Astrocyte (in vitro differentiated cells and primary cell): ENCODE results near the gene RASGRF2. TPM values are rescaled to one million over a fixed set of nuclear protein-coding genes. Genes with fewer than 3 reads are reported as not detected.

Source experiments
- DNase-seq: peaks from one replicate; pipeline ENCODE4 v3.0.0-alpha.2; 2010; ENCODE audit warnings: low read depth
- FAIRE-seq: peaks from 2 replicates; lab custom pipeline; 2011; peaks lifted over from hg19 to GRCh38; lab: Jason Lieb, UNC
- H2AFZ ChIP-seq: 2 replicates; pipeline ENCODE4 v1.6.0; 2012; ENCODE audit warnings: low read depth, low read length, inconsistent platforms
- H3K27ac ChIP-seq: 2 replicates; pipeline ENCODE4 v1.5.1; 2011; ENCODE audit warnings: low read depth, low read length, inconsistent platforms
- H3K27me3 ChIP-seq: 2 replicates; pipeline ENCODE4 v1.6.0; 2011; ENCODE audit warnings: low read length, inconsistent platforms; ENCODE audit not compliant: insufficient read depth
- H3K36me3 ChIP-seq: 2 replicates; pipeline ENCODE4 v1.5.1; 2011; ENCODE audit warnings: low read length, inconsistent platforms; ENCODE audit not compliant: insufficient read depth
- H3K4me1 ChIP-seq: 2 replicates; pipeline ENCODE4 v1.5.1; 2011; ENCODE audit warnings: low read length, inconsistent platforms; ENCODE audit not compliant: insufficient read depth
- H3K4me2 ChIP-seq: 2 replicates; pipeline ENCODE4 v1.6.0; 2012; ENCODE audit warnings: low read length, inconsistent platforms
- H3K4me3 ChIP-seq: 2 replicates; pipeline ENCODE4 v1.5.1; 2011; ENCODE audit warnings: low read depth, mild to moderate bottlenecking, low read length, inconsistent platforms; ENCODE audit not compliant: insufficient read depth
- H3K79me2 ChIP-seq: 2 replicates; pipeline ENCODE4 v1.6.0; 2012; ENCODE audit warnings: mild to moderate bottlenecking, low read length, inconsistent platforms; ENCODE audit not compliant: insufficient read depth
- H3K9ac ChIP-seq: 2 replicates; pipeline ENCODE4 v1.6.0; 2012; ENCODE audit warnings: mild to moderate bottlenecking, low read length, inconsistent platforms
- H3K9me3 ChIP-seq: 2 replicates; pipeline ENCODE4 v1.5.1; 2012; ENCODE audit warnings: low read depth, mild to moderate bottlenecking, low read length, inconsistent platforms; ENCODE audit not compliant: insufficient read depth
- H4K20me1 ChIP-seq: 2 replicates; pipeline ENCODE4 v1.6.0; 2012; ENCODE audit warnings: low read length, inconsistent platforms; ENCODE audit not compliant: insufficient read depth
- H3K27ac Mint-ChIP-seq: one replicate; pipeline ENCODE4 v1.8.0; 2021; ENCODE audit warnings: mild to moderate bottlenecking, mixed read lengths; ENCODE audit not compliant: unreplicated experiment
- H3K27me3 Mint-ChIP-seq: one replicate; pipeline ENCODE4 v1.8.0; 2021; ENCODE audit warnings: low read depth, mixed read lengths; ENCODE audit not compliant: unreplicated experiment
- H3K36me3 Mint-ChIP-seq: one replicate; pipeline ENCODE4 v1.8.0; 2021; ENCODE audit warnings: low read depth, mixed read lengths; ENCODE audit not compliant: unreplicated experiment
- H3K4me1 Mint-ChIP-seq: one replicate; pipeline ENCODE4 v1.8.0; 2021; ENCODE audit warnings: low read depth, mixed read lengths; ENCODE audit not compliant: unreplicated experiment
- H3K4me3 Mint-ChIP-seq: one replicate; pipeline ENCODE4 v1.8.0; 2021; ENCODE audit warnings: mild to moderate bottlenecking, moderate library complexity, mixed read lengths; ENCODE audit not compliant: unreplicated experiment
- H3K9me3 Mint-ChIP-seq: one replicate; pipeline ENCODE4 v1.8.0; 2021; ENCODE audit warnings: mild to moderate bottlenecking, mixed read lengths; ENCODE audit not compliant: unreplicated experiment
- EZH2 ChIP-seq: IDR thresholded peaks from 2 replicates; pipeline ENCODE4 v1.6.1; 2012; ENCODE audit warnings: mild to moderate bottlenecking, low read length, inconsistent platforms; ENCODE audit not compliant: insufficient read depth
- total RNA-seq: library from RNA; stranded (reverse); gene quantifications from 2 replicates; pipeline ENCODE4 v1.2.1, GENCODE V29; 2021
- TF ChIP-seq, protein P1 (sequence below): IDR thresholded peaks from 2 replicates; pipeline ENCODE4 v1.5.1; 2011; ENCODE audit warnings: low read depth, mild to moderate bottlenecking, inconsistent platforms, low read length, moderate library complexity; ENCODE audit not compliant: insufficient read depth

Gene RASGRF2
- total RNA-seq, 1 donor from 2014 or later, result 8.0 TPM

DNA sequence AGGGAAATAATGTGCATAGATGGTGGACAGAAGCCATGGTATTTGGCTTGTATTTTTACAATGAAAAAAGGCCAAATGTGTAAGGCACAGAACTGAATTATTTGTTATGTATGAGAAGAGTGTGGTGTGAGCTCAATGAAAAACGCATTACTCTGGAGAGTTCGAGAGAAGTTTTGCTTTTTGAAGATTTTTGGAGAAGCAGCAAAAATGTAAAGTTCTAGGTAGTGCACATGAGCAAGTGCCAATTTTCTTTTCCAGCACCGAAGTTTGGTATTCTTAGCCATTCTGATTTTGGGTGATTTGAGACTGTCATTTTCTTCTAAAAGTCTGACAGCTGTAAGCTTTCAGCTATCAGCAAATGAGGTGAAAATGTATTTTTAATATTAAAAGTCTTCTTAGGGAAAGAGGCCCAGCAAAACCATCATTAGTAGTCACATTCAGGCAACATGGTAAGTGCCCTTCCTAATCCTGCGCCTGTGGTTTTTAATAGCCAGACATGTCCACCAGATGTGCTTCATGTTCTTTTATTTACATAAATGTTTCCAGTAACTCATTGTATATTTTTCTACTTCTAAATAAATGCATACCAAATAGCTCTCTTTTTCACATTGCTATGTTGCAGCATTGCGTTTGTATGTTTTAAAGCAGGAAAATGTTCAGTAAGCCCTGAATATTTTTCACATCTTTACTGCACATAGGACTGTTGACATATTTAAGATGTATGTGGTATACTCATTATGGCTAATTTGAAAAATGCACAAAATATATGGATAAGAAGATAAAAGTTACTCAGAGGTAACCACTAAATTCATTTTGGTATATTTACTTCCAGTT, 50.4 kb downstream of the RASGRF2 start:
- no peaks in the 10 kb centered on the region for H4K20me1 ChIP-seq
- no peak for FAIRE-seq
- H2AFZ ChIP-seq, result no peak overlapping the region
- no peak overlapping the region for H3K4me3 Mint-ChIP-seq
- no peaks in the 10 kb centered on the region for H3K27me3 ChIP-seq
- H3K27ac ChIP-seq, result no peak overlapping the region
- DNase-seq, result no peak
- H3K9me3 Mint-ChIP-seq, result peaks cover 4% of the 10 kb centered on the region
- H3K27me3 Mint-ChIP-seq, result no peaks in the 10 kb centered on the region
- no peak overlapping the region for H3K27ac Mint-ChIP-seq
- no peak overlapping the region for H3K4me2 ChIP-seq
- H3K36me3 ChIP-seq, result no peaks in the 10 kb centered on the region
- H3K4me3 ChIP-seq, result no peak overlapping the region
- TF ChIP-seq EZH2, result no peak
- TF ChIP-seq, protein P1, sequence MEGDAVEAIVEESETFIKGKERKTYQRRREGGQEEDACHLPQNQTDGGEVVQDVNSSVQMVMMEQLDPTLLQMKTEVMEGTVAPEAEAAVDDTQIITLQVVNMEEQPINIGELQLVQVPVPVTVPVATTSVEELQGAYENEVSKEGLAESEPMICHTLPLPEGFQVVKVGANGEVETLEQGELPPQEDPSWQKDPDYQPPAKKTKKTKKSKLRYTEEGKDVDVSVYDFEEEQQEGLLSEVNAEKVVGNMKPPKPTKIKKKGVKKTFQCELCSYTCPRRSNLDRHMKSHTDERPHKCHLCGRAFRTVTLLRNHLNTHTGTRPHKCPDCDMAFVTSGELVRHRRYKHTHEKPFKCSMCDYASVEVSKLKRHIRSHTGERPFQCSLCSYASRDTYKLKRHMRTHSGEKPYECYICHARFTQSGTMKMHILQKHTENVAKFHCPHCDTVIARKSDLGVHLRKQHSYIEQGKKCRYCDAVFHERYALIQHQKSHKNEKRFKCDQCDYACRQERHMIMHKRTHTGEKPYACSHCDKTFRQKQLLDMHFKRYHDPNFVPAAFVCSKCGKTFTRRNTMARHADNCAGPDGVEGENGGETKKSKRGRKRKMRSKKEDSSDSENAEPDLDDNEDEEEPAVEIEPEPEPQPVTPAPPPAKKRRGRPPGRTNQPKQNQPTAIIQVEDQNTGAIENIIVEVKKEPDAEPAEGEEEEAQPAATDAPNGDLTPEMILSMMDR, result no peak
- no peaks in the 10 kb centered on the region for H3K9me3 ChIP-seq
- no peaks in the 10 kb centered on the region for H3K79me2 ChIP-seq
- no peaks in the 10 kb centered on the region for H3K4me1 ChIP-seq
- H3K36me3 Mint-ChIP-seq, result peaks cover 3% of the 10 kb centered on the region
- no peak overlapping the region for H3K9ac ChIP-seq
- H3K4me1 Mint-ChIP-seq, result peaks cover 3% of the 10 kb centered on the region

DNA sequence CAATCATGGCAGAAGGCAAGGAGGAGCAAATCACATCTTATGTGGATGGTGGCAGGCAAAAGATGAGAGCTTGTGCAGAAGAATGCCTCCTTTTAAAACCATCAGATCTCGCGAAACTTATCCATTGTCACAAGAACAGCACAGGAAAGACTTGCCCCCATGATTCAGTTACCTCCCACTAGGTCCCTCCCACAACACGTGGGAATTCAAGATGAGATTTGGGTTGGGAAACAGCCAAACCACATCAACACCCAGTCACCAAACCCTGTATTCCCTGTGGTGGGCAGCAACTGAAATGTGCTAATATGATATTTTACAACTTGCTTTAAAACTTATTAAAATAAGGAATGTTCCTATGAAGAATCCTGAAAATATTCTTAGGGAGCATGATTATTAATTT, 54.2 kb downstream of the RASGRF2 start:
- H3K4me1 Mint-ChIP-seq, result peaks cover 12% of the 10 kb centered on the region

More for the DNA sequence above, 54.2 kb downstream of the RASGRF2 start:
- Histone ChIP-seq H3K4me2 (no peak overlapping the region), H3K27ac (no peak overlapping the region), H3K27me3 (no peaks in the 10 kb centered on the region), H4K20me1 (no peaks in the 10 kb centered on the region), H2AFZ (no peak overlapping the region), H3K4me3 (no peak overlapping the region), H3K36me3 (no peaks in the 10 kb centered on the region), H3K79me2 (no peaks in the 10 kb centered on the region), H3K4me1 (no peaks in the 10 kb centered on the region), H3K9me3 (no peaks in the 10 kb centered on the region), H3K9ac (no peak overlapping the region)
- TF ChIP-seq EZH2, result no peak
- TF ChIP-seq, protein P1, result no peak
- no peaks in the 10 kb centered on the region for H3K27me3 Mint-ChIP-seq
- H3K4me3 Mint-ChIP-seq, result no peak overlapping the region
- DNase-seq, result peak; percentile 20
- no peak for FAIRE-seq
- H3K9me3 Mint-ChIP-seq, result peaks cover 6% of the 10 kb centered on the region
- H3K36me3 Mint-ChIP-seq, result peaks cover 3% of the 10 kb centered on the region
- no peak overlapping the region for H3K27ac Mint-ChIP-seq
